Measurements from ENCODE around the gene CLIC6.

The CLIC6 gene

DNA sequence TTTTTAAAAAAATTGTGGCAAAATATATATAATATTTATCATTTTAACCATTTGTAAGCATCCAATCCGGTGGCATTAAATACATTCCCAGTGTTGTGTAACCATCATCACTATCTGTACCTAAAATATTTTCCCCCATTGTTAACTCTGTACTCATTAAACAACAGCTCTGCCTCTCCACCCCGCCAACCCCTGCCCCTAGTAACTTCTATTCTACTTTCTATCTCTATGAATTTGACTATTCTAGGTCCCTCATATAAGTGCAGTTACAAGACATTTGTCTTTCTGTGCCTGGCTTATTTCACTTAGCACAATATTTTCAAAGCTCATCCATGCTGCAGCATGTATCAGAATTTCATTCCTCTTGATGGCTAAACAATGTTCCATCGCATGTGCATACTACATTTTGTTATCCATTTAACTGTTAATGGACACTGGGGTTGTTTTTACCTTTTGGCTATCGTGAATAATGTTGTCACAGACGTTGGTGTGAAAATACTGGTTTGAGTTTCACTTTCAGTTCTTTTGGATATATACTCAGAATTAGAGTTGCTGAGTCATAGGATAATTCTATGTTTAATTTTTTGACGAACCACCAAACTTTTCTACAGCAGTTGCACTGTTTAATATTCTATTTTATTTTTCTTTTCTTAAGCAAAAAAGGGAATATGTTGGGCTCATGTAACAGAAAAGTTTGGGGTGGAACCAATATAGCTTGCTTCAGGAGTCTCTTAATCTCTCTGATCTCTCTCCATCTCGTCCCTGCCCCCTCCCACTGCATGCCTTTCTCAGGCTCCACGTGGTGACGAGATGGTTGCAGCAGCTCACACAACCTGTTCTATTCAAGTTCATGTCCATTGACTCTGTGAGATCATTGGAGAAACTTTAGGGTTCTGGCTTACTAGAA lies 28.7 kb upstream of the CLIC6 start:
- no peak overlapping the region for H3K27ac Mint-ChIP-seq
- DNase-seq: no peak
- H3K27me3 Mint-ChIP-seq (ENCODE audit: low read depth, poor library complexity): peaks cover 17% of the 10 kb centered on the region
- peaks cover 3% of the 10 kb centered on the region for H3K9me3 Mint-ChIP-seq
- no peaks in the 10 kb centered on the region for H3K36me3 Mint-ChIP-seq (ENCODE audit: low read depth)
- TF ChIP-seq CTCF (IDR thresholded peaks at IDR 0.05): no peak
- H3K4me3 Mint-ChIP-seq: no peak overlapping the region
- H3K4me1 Mint-ChIP-seq: peaks cover 2% of the 10 kb centered on the region

GRCh38 chr21:34640858-34641257 lies 27.9 kb upstream of the CLIC6 start:
- H3K36me3 Mint-ChIP-seq (ENCODE audit: low read depth): no peaks in the 10 kb centered on the region
- H3K27me3 Mint-ChIP-seq (ENCODE audit: low read depth, poor library complexity): peaks cover 14% of the 10 kb centered on the region
- TF ChIP-seq CTCF (IDR thresholded peaks at IDR 0.05): no peak
- no peak for DNase-seq
- H3K9me3 Mint-ChIP-seq: peaks cover 3% of the 10 kb centered on the region
- peaks cover 5% of the 10 kb centered on the region for H3K4me1 Mint-ChIP-seq
- H3K4me3 Mint-ChIP-seq: no peak overlapping the region
- H3K27ac Mint-ChIP-seq: no peak overlapping the region

DNA sequence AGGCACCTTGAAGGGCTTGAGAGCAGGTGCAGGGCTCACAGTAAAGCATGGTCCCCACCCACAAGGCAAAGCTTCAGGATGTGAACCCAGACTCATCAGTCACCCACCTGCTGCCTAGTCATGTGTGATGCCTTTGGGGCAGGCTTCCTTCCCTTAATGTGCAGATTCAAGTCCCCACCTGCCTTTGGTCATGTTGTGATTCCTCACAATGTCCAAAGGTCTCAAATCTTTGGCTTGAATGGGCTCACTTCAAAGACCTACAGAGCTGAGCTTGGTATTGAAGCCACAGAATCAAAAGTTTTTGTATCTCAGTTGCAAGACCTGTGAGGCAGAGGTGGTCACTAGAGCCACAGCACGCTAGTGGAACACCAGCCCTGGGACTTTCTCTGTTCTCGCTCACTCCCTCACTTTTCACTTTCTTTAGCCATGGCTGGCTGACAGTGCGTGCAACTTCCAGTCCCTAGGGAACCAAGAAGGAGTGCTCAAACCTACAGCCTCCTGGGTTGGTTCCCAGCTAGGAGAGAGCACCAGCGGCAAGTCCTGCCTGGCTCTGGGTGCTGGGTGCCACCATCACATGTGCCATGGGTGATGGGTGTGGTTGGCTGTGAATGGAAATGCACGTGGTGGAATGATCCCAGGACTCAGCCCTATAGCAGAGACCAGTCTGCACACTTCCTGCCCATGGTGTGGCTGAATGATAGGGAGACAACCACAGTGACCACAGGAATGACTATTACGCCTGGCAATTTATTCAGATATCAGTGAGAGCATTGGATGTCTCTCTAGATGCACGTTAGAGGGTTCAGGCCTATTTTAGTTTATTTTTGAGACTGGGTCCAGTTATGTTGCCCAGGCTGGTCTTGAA lies 26.4 kb upstream of the CLIC6 start:
- DNase-seq: no peak
- no peak for TF ChIP-seq CTCF (IDR thresholded peaks at IDR 0.05)
- H3K36me3 Mint-ChIP-seq (ENCODE audit: low read depth): no peaks in the 10 kb centered on the region
- peaks cover 3% of the 10 kb centered on the region for H3K9me3 Mint-ChIP-seq
- peaks cover 7% of the 10 kb centered on the region for H3K4me1 Mint-ChIP-seq
- no peak overlapping the region for H3K27ac Mint-ChIP-seq
- no peak overlapping the region for H3K4me3 Mint-ChIP-seq
- H3K27me3 Mint-ChIP-seq (ENCODE audit: low read depth, poor library complexity): peaks cover 10% of the 10 kb centered on the region

- no peak for TF ChIP-seq CTCF (IDR thresholded peaks at IDR 0.05)
- Mint-ChIP-seq H3K4me1 (peaks cover 19% of the 10 kb centered on the region), H3K9me3 (peaks cover 3% of the 10 kb centered on the region)
These were observed 24.0 kb upstream of the CLIC6 start for GRCh38 chr21:34644825-34645224.

DNA sequence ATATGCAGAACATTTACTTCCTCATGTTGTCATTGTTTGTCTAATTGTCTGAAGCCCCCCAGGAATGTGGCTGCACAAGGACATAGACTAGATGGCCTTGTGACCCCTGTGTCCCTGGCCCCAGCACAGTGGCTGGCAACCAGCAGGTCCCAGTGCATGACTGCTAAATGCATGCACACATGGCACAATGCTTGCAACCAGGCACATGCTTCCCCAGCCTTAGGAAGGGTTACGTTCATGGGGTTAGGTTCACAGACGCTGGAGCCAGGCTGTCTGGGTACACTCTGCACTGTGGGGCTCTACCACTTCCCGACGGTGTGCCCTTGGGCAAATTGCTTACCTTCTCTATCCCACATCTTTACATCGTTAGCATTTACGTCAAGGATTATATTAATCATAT lies 21.2 kb upstream of the CLIC6 start:
- DNase-seq: no peak
- H3K27me3 Mint-ChIP-seq (ENCODE audit: low read depth, poor library complexity): peaks cover 16% of the 10 kb centered on the region
- no peak overlapping the region for H3K4me3 Mint-ChIP-seq
- H3K9me3 Mint-ChIP-seq: peaks cover 19% of the 10 kb centered on the region
- no peak for TF ChIP-seq CTCF (IDR thresholded peaks at IDR 0.05)
- H3K27ac Mint-ChIP-seq: no peak overlapping the region
- H3K4me1 Mint-ChIP-seq: peaks cover 19% of the 10 kb centered on the region
- no peaks in the 10 kb centered on the region for H3K36me3 Mint-ChIP-seq (ENCODE audit: low read depth)

More at GRCh38 chr21:34644825-34645224, 24.0 kb upstream of the CLIC6 start:
- no peak for DNase-seq
- H3K4me3 Mint-ChIP-seq: no peak overlapping the region
- no peak overlapping the region for H3K27ac Mint-ChIP-seq
- H3K27me3 Mint-ChIP-seq (ENCODE audit: low read depth, poor library complexity): peaks cover 18% of the 10 kb centered on the region
- H3K36me3 Mint-ChIP-seq (ENCODE audit: low read depth): no peaks in the 10 kb centered on the region

Data from nephron progenitor cell (in vitro differentiated cells).